Astrocyte (in vitro differentiated cells and primary cell): ENCODE measurements around the gene HOXB2. TPM values are rescaled to one million over a fixed set of nuclear protein-coding genes. Genes with fewer than 3 reads are reported as not detected.

Experiments used
- DNase-seq: peaks from one replicate; pipeline ENCODE4 v3.0.0-alpha.2; 2010; ENCODE audit warnings: low read depth
- FAIRE-seq: peaks from 2 replicates; lab custom pipeline; 2011; peaks lifted over from hg19 to GRCh38; lab: Jason Lieb, UNC
- H2AFZ ChIP-seq: 2 replicates; pipeline ENCODE4 v1.6.0; 2012; ENCODE audit warnings: low read depth, low read length, inconsistent platforms
- H3K27ac ChIP-seq: 2 replicates; pipeline ENCODE4 v1.5.1; 2011; ENCODE audit warnings: low read depth, low read length, inconsistent platforms
- H3K27me3 ChIP-seq: 2 replicates; pipeline ENCODE4 v1.6.0; 2011; ENCODE audit warnings: low read length, inconsistent platforms; ENCODE audit not compliant: insufficient read depth
- H3K36me3 ChIP-seq: 2 replicates; pipeline ENCODE4 v1.5.1; 2011; ENCODE audit warnings: low read length, inconsistent platforms; ENCODE audit not compliant: insufficient read depth
- H3K4me1 ChIP-seq: 2 replicates; pipeline ENCODE4 v1.5.1; 2011; ENCODE audit warnings: low read length, inconsistent platforms; ENCODE audit not compliant: insufficient read depth
- H3K4me2 ChIP-seq: 2 replicates; pipeline ENCODE4 v1.6.0; 2012; ENCODE audit warnings: low read length, inconsistent platforms
- H3K4me3 ChIP-seq: 2 replicates; pipeline ENCODE4 v1.5.1; 2011; ENCODE audit warnings: low read depth, mild to moderate bottlenecking, low read length, inconsistent platforms; ENCODE audit not compliant: insufficient read depth
- H3K79me2 ChIP-seq: 2 replicates; pipeline ENCODE4 v1.6.0; 2012; ENCODE audit warnings: mild to moderate bottlenecking, low read length, inconsistent platforms; ENCODE audit not compliant: insufficient read depth
- H3K9ac ChIP-seq: 2 replicates; pipeline ENCODE4 v1.6.0; 2012; ENCODE audit warnings: mild to moderate bottlenecking, low read length, inconsistent platforms
- H3K9me3 ChIP-seq: 2 replicates; pipeline ENCODE4 v1.5.1; 2012; ENCODE audit warnings: low read depth, mild to moderate bottlenecking, low read length, inconsistent platforms; ENCODE audit not compliant: insufficient read depth
- H4K20me1 ChIP-seq: 2 replicates; pipeline ENCODE4 v1.6.0; 2012; ENCODE audit warnings: low read length, inconsistent platforms; ENCODE audit not compliant: insufficient read depth
- H3K27ac Mint-ChIP-seq: one replicate; pipeline ENCODE4 v1.8.0; 2021; ENCODE audit warnings: mild to moderate bottlenecking, mixed read lengths; ENCODE audit not compliant: unreplicated experiment
- H3K27me3 Mint-ChIP-seq: one replicate; pipeline ENCODE4 v1.8.0; 2021; ENCODE audit warnings: low read depth, mixed read lengths; ENCODE audit not compliant: unreplicated experiment
- H3K36me3 Mint-ChIP-seq: one replicate; pipeline ENCODE4 v1.8.0; 2021; ENCODE audit warnings: low read depth, mixed read lengths; ENCODE audit not compliant: unreplicated experiment
- H3K4me1 Mint-ChIP-seq: one replicate; pipeline ENCODE4 v1.8.0; 2021; ENCODE audit warnings: low read depth, mixed read lengths; ENCODE audit not compliant: unreplicated experiment
- H3K4me3 Mint-ChIP-seq: one replicate; pipeline ENCODE4 v1.8.0; 2021; ENCODE audit warnings: mild to moderate bottlenecking, moderate library complexity, mixed read lengths; ENCODE audit not compliant: unreplicated experiment
- H3K9me3 Mint-ChIP-seq: one replicate; pipeline ENCODE4 v1.8.0; 2021; ENCODE audit warnings: mild to moderate bottlenecking, mixed read lengths; ENCODE audit not compliant: unreplicated experiment
- EZH2 ChIP-seq: IDR thresholded peaks from 2 replicates; pipeline ENCODE4 v1.6.1; 2012; ENCODE audit warnings: mild to moderate bottlenecking, low read length, inconsistent platforms; ENCODE audit not compliant: insufficient read depth
- total RNA-seq: library from RNA; stranded (reverse); gene quantifications from 2 replicates; pipeline ENCODE4 v1.2.1, GENCODE V29; 2021
- TF ChIP-seq, protein P1 (sequence below): IDR thresholded peaks from 2 replicates; pipeline ENCODE4 v1.5.1; 2011; ENCODE audit warnings: low read depth, mild to moderate bottlenecking, inconsistent platforms, low read length, moderate library complexity; ENCODE audit not compliant: insufficient read depth

HOXB2 gene
- total RNA-seq, 1 donor from 2014 or later: 0.41 TPM

DNA sequence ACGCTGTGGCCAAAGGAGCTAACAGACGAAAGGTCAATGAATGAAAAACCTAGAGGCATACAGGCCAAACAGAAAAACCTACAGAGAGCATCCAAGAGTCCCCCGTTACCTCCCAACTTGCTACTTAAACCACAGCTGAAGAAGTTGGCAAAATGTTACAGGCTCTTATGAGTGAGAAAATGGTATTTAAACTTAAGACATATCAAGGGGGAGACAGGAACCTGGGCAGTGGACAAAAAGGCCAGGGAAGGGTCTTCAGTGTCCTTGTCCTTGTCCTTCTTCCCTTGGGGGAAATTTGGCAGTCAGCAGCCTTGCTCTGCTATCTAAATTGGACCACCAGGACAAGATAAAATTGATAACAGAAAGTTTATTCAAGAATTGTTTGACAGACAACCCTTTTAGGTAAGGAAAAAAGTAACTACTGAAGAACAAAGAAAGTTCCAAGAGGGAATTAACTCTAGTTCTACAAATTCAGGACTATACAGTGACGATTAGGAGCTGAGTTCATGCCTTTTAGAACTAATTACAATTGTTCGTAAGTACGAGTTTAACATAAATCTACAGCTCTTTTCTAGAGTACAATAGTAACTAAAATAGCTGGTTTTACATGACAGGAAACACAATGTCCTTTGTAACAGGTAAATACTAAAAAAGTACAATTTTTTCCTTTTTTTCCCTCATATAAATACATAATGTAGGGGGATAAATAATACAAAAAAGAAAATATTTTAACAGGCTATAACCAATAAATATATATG is 3.8 kb upstream of the HOXB2 start:
- H3K27me3 ChIP-seq: peaks cover 55% of the 10 kb centered on the region

DNA sequence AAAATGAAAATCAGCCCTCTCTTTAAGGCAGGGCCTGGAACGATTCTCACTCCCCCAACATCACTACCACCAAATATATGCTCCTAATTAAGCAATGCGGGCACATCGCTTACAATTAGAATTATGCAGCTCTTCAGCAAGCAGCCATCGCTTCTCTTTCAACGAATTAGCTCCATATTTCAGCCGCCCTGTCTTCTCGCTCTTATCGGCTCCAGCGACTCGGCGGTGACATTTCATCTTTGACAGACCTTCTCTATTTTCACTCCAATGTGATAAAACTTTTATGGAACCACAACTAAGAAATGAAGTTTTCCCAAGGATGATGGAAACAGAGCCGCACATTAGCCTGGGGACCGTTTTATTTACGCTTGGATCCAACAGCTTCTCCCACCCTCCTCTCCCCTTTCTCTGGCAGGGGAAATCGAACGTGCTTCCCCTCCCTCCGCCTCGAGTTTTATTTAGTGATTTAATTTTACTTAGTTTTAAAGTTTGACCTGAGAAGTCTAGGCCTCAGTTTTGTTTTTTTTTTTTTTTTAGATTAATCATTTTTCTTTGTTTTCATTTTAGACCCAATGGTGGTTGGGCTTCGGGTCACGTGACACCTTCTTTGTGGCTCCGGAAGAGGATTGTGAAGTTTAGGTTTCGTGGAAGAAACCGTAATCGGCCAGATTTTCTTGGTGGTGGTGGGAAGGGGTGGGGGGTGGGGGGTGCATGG is 3.1 kb upstream of the HOXB2 start:
- H3K9ac ChIP-seq: peak overlapping the region; percentile 96
- H3K27ac Mint-ChIP-seq: no peak overlapping the region
- peaks cover 77% of the 10 kb centered on the region for H3K27me3 Mint-ChIP-seq
- peak overlapping the region; percentile 9 for H3K4me3 ChIP-seq
- H3K36me3 Mint-ChIP-seq: peaks cover 3% of the 10 kb centered on the region
- TF ChIP-seq, protein P1, sequence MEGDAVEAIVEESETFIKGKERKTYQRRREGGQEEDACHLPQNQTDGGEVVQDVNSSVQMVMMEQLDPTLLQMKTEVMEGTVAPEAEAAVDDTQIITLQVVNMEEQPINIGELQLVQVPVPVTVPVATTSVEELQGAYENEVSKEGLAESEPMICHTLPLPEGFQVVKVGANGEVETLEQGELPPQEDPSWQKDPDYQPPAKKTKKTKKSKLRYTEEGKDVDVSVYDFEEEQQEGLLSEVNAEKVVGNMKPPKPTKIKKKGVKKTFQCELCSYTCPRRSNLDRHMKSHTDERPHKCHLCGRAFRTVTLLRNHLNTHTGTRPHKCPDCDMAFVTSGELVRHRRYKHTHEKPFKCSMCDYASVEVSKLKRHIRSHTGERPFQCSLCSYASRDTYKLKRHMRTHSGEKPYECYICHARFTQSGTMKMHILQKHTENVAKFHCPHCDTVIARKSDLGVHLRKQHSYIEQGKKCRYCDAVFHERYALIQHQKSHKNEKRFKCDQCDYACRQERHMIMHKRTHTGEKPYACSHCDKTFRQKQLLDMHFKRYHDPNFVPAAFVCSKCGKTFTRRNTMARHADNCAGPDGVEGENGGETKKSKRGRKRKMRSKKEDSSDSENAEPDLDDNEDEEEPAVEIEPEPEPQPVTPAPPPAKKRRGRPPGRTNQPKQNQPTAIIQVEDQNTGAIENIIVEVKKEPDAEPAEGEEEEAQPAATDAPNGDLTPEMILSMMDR: no peak
- no peak for TF ChIP-seq EZH2
- no peaks in the 10 kb centered on the region for H3K9me3 ChIP-seq
- peaks cover 10% of the 10 kb centered on the region for H3K9me3 Mint-ChIP-seq
- H3K36me3 ChIP-seq: no peaks in the 10 kb centered on the region
- H3K4me1 ChIP-seq: peaks cover 38% of the 10 kb centered on the region
- H2AFZ ChIP-seq: no peak overlapping the region
- peaks cover 2% of the 10 kb centered on the region for H3K4me1 Mint-ChIP-seq
- FAIRE-seq: no peak
- peaks cover 70% of the 10 kb centered on the region for H3K79me2 ChIP-seq
- peaks cover 48% of the 10 kb centered on the region for H3K27me3 ChIP-seq
- H4K20me1 ChIP-seq: no peaks in the 10 kb centered on the region
- DNase-seq: peak; percentile 74
- peak overlapping the region; percentile 95 for H3K27ac ChIP-seq
- no peak overlapping the region for H3K4me3 Mint-ChIP-seq
- peak overlapping the region; percentile 83 for H3K4me2 ChIP-seq

More for the DNA sequence above, 3.8 kb upstream of the HOXB2 start:
- no peak overlapping the region for H3K27ac Mint-ChIP-seq
- H3K27ac ChIP-seq: peak overlapping the region; percentile 95
- DNase-seq (peak; percentile 66), FAIRE-seq (no peak)
- peaks cover 3% of the 10 kb centered on the region for H3K36me3 Mint-ChIP-seq
- peaks cover 41% of the 10 kb centered on the region for H3K4me1 ChIP-seq
- no peaks in the 10 kb centered on the region for H3K36me3 ChIP-seq
- H3K27me3 Mint-ChIP-seq: peaks cover 80% of the 10 kb centered on the region
- peak overlapping the region; percentile 83 for H3K4me2 ChIP-seq
- TF ChIP-seq, protein P1: no peak
- no peak for TF ChIP-seq EZH2
- peaks cover 69% of the 10 kb centered on the region for H3K79me2 ChIP-seq
- H3K4me3 Mint-ChIP-seq: no peak overlapping the region
- no peaks in the 10 kb centered on the region for H4K20me1 ChIP-seq
- no peaks in the 10 kb centered on the region for H3K9me3 ChIP-seq
- H2AFZ ChIP-seq: no peak overlapping the region
- peaks cover 2% of the 10 kb centered on the region for H3K4me1 Mint-ChIP-seq
- peak overlapping the region; percentile 96 for H3K9ac ChIP-seq
- peaks cover 12% of the 10 kb centered on the region for H3K9me3 Mint-ChIP-seq
- no peak overlapping the region for H3K4me3 ChIP-seq
